Aorta (tissue), 4 donors: ENCODE measurements around the gene TRIM77. TPM values are rescaled to one million over a fixed set of nuclear protein-coding genes. Genes with fewer than 3 reads are reported as not detected.

Source experiments
- polyA plus RNA-seq, 2 donors: library from polyadenylated mRNA; stranded (reverse); fragments of 200-250 nt; gene quantifications; one replicate each; pipeline ENCODE4 v1.2.3, GENCODE V29; 2013
- total RNA-seq, 2 donors: library from RNA; stranded (reverse); fragmentation: NEBNext Ultra II Directional; extraction: Animal tissue kit (Norgen Biotek cat#: 25700); gene quantifications; one replicate each; pipeline ENCODE4 v1.2.1, GENCODE V29; 2021
- donor health status: healthy with polysubstance abuse.
- donor health status: Bipolar disorder and iron deficiency.
- donor health status: DM: no; HTN: no; CAD: no.
- donor health status: DM: yes; HTN: yes; CAD: no.

The TRIM77 gene
- total and polyA plus RNA-seq, 4 donors, result not detected

Other genes starting within 250 kb of the TRIM77 start
- 10 to 100 TPM; 46.1 to 91.9 TPM for gene NOX4, start 218.9 kb upstream of the TRIM77 start, total RNA-seq
- 10 to 100 TPM; 46.1 to 51.0 TPM for gene NOX4, start 218.9 kb upstream of the TRIM77 start, polyA plus RNA-seq
- not detected for gene TRIM49, start 98.3 kb downstream of the TRIM77 start, total RNA-seq
- gene TRIM49, start 98.3 kb downstream of the TRIM77 start, polyA plus RNA-seq, result not detected
- not detected for gene TRIM64B, start 168.2 kb downstream of the TRIM77 start, total RNA-seq
- gene TRIM64B, start 168.2 kb downstream of the TRIM77 start, polyA plus RNA-seq, result not detected
- gene TRIM49D1, start 211.9 kb downstream of the TRIM77 start, total RNA-seq, result not detected
- not detected for gene TRIM49D1, start 211.9 kb downstream of the TRIM77 start, polyA plus RNA-seq
- gene TRIM49D2, start 213.8 kb downstream of the TRIM77 start, total RNA-seq, result not detected
- gene TRIM49D2, start 213.8 kb downstream of the TRIM77 start, polyA plus RNA-seq, result not detected